ENCODE data around the gene PPM1H.

- TF ChIP-seq ZNF219 (CRISPR knock-in tag; IDR thresholded peaks at IDR 0.05; ENCODE audit: borderline replicate concordance) (no peak), FOXJ3 (CRISPR knock-in tag; IDR thresholded peaks at IDR 0.05; ENCODE audit: borderline replicate concordance) (no peak), ZNF232 (CRISPR knock-in tag; IDR thresholded peaks at IDR 0.05) (no peak)
Observed at GRCh38 chr12:62806244-62806836, 128.6 kb downstream of the PPM1H start.

All from WTC11 (cell line).